ENCODE measurements around the gene MPP4.

MPP4 gene

GRCh38 chr2:201704536-201704935 is 6.1 kb upstream of the MPP4 start:
- Histone ChIP-seq H3K9ac (ENCODE audit: low read depth, low read length) (no peak overlapping the region), H3K9me3 (replicated peaks; ENCODE audit: low read length) (no peaks in the 10 kb centered on the region), H3K27me3 (ENCODE audit: control insufficient read depth, insufficient read depth, low read length) (no peaks in the 10 kb centered on the region), H3K4me2 (ENCODE audit: low read length) (no peak overlapping the region), H3K36me3 (ENCODE audit: insufficient read depth, low read length) (peaks cover 40% of the 10 kb centered on the region), H3K4me1 (ENCODE audit: control insufficient read depth, insufficient read depth, low read length) (peaks cover 14% of the 10 kb centered on the region), H3K4me3 (ENCODE audit: low read length) (no peak overlapping the region)

GRCh38 chr2:201701646-201702045 is 3.2 kb upstream of the MPP4 start:
- Histone ChIP-seq H3K4me3 (ENCODE audit: low read length) (no peak overlapping the region), H3K36me3 (ENCODE audit: insufficient read depth, low read length) (peaks cover 30% of the 10 kb centered on the region), H3K4me1 (ENCODE audit: control insufficient read depth, insufficient read depth, low read length) (peaks cover 38% of the 10 kb centered on the region)

GRCh38 chr2:201699416-201699815 is 972 bp upstream of the MPP4 start:
- Histone ChIP-seq H3K27me3 (ENCODE audit: control insufficient read depth, insufficient read depth, low read length) (no peaks in the 10 kb centered on the region), H3K4me3 (ENCODE audit: low read length) (peak overlapping the region; percentile 14), H3K36me3 (ENCODE audit: insufficient read depth, low read length) (peaks cover 27% of the 10 kb centered on the region), H3K9ac (ENCODE audit: low read depth, low read length) (peak overlapping the region; percentile 73), H3K9me3 (replicated peaks; ENCODE audit: low read length) (no peaks in the 10 kb centered on the region), H3K4me1 (ENCODE audit: control insufficient read depth, insufficient read depth, low read length) (peaks cover 51% of the 10 kb centered on the region), H3K4me2 (ENCODE audit: low read length) (peak overlapping the region; percentile 71)

More at GRCh38 chr2:201701646-201702045, 3.2 kb upstream of the MPP4 start:
- Histone ChIP-seq H3K27me3 (ENCODE audit: control insufficient read depth, insufficient read depth, low read length) (no peaks in the 10 kb centered on the region), H3K4me2 (ENCODE audit: low read length) (no peak overlapping the region), H3K9ac (ENCODE audit: low read depth, low read length) (no peak overlapping the region), H3K9me3 (replicated peaks; ENCODE audit: low read length) (no peaks in the 10 kb centered on the region)

GRCh38 chr2:201697899-201698298 is 545 bp downstream of the MPP4 start:
- Histone ChIP-seq H3K4me3 (ENCODE audit: low read length) (peak overlapping the region; percentile 50), H3K4me2 (ENCODE audit: low read length) (peak overlapping the region; percentile 71), H3K9ac (ENCODE audit: low read depth, low read length) (peak overlapping the region; percentile 73), H3K4me1 (ENCODE audit: control insufficient read depth, insufficient read depth, low read length) (peaks cover 49% of the 10 kb centered on the region), H3K36me3 (ENCODE audit: insufficient read depth, low read length) (peaks cover 15% of the 10 kb centered on the region), H3K27me3 (ENCODE audit: control insufficient read depth, insufficient read depth, low read length) (no peaks in the 10 kb centered on the region), H3K9me3 (replicated peaks; ENCODE audit: low read length) (no peaks in the 10 kb centered on the region)

GRCh38 chr2:201696151-201696659 is 2.2 kb downstream of the MPP4 start:
- no peaks in the 10 kb centered on the region for H3K27me3 ChIP-seq (ENCODE audit: control insufficient read depth, insufficient read depth, low read length)
- H3K4me3 ChIP-seq (ENCODE audit: low read length) = peak overlapping the region; percentile 50
- H3K4me2 ChIP-seq (ENCODE audit: low read length) = peak overlapping the region; percentile 71
- H3K36me3 ChIP-seq (ENCODE audit: insufficient read depth, low read length) = peaks cover 9% of the 10 kb centered on the region
- H3K4me1 ChIP-seq (ENCODE audit: control insufficient read depth, insufficient read depth, low read length) = peaks cover 49% of the 10 kb centered on the region
- peak overlapping the region; percentile 73 for H3K9ac ChIP-seq (ENCODE audit: low read depth, low read length)
- no peaks in the 10 kb centered on the region for H3K9me3 ChIP-seq (replicated peaks; ENCODE audit: low read length)

- no peak overlapping the region for H3K4me2 ChIP-seq (ENCODE audit: low read length)
- no peaks in the 10 kb centered on the region for H3K9me3 ChIP-seq (replicated peaks; ENCODE audit: low read length)
- H3K9ac ChIP-seq (ENCODE audit: low read depth, low read length) = no peak overlapping the region
- H3K4me1 ChIP-seq (ENCODE audit: control insufficient read depth, insufficient read depth, low read length) = no peaks in the 10 kb centered on the region
- no peak overlapping the region for H3K4me3 ChIP-seq (ENCODE audit: low read length)
- no peaks in the 10 kb centered on the region for H3K27me3 ChIP-seq (ENCODE audit: control insufficient read depth, insufficient read depth, low read length)
- H3K36me3 ChIP-seq (ENCODE audit: insufficient read depth, low read length) = peaks cover 10% of the 10 kb centered on the region
Measured at GRCh38 chr2:201685156-201685555, 13.3 kb downstream of the MPP4 start.

- Histone ChIP-seq H3K27me3 (ENCODE audit: control insufficient read depth, insufficient read depth, low read length) (no peaks in the 10 kb centered on the region), H3K9ac (ENCODE audit: low read depth, low read length) (no peak overlapping the region), H3K36me3 (ENCODE audit: insufficient read depth, low read length) (peaks cover 17% of the 10 kb centered on the region), H3K4me1 (ENCODE audit: control insufficient read depth, insufficient read depth, low read length) (no peaks in the 10 kb centered on the region), H3K4me3 (ENCODE audit: low read length) (no peak overlapping the region), H3K4me2 (ENCODE audit: low read length) (no peak overlapping the region), H3K9me3 (replicated peaks; ENCODE audit: low read length) (no peaks in the 10 kb centered on the region)
Measured at GRCh38 chr2:201680743-201681142, 17.7 kb downstream of the MPP4 start.

GRCh38 chr2:201678401-201678800 is 20.0 kb downstream of the MPP4 start:
- H3K4me3 ChIP-seq (ENCODE audit: low read length) = no peak overlapping the region
- peaks cover 17% of the 10 kb centered on the region for H3K36me3 ChIP-seq (ENCODE audit: insufficient read depth, low read length)
- no peaks in the 10 kb centered on the region for H3K9me3 ChIP-seq (replicated peaks; ENCODE audit: low read length)
- H3K9ac ChIP-seq (ENCODE audit: low read depth, low read length) = no peak overlapping the region
- H3K27me3 ChIP-seq (ENCODE audit: control insufficient read depth, insufficient read depth, low read length) = no peaks in the 10 kb centered on the region
- H3K4me1 ChIP-seq (ENCODE audit: control insufficient read depth, insufficient read depth, low read length) = peaks cover 6% of the 10 kb centered on the region
- no peak overlapping the region for H3K4me2 ChIP-seq (ENCODE audit: low read length)

GRCh38 chr2:201675454-201675853 is 23.0 kb downstream of the MPP4 start:
- peaks cover 6% of the 10 kb centered on the region for H3K4me1 ChIP-seq (ENCODE audit: control insufficient read depth, insufficient read depth, low read length)
- H3K4me2 ChIP-seq (ENCODE audit: low read length) = no peak overlapping the region
- H3K9ac ChIP-seq (ENCODE audit: low read depth, low read length) = no peak overlapping the region
- no peak overlapping the region for H3K4me3 ChIP-seq (ENCODE audit: low read length)
- H3K9me3 ChIP-seq (replicated peaks; ENCODE audit: low read length) = no peaks in the 10 kb centered on the region
- no peaks in the 10 kb centered on the region for H3K27me3 ChIP-seq (ENCODE audit: control insufficient read depth, insufficient read depth, low read length)
- peaks cover 10% of the 10 kb centered on the region for H3K36me3 ChIP-seq (ENCODE audit: insufficient read depth, low read length)

- H3K9me3 ChIP-seq (replicated peaks; ENCODE audit: low read length) = no peaks in the 10 kb centered on the region
- no peak overlapping the region for H3K9ac ChIP-seq (ENCODE audit: low read depth, low read length)
- peaks cover 3% of the 10 kb centered on the region for H3K36me3 ChIP-seq (ENCODE audit: insufficient read depth, low read length)
- peaks cover 6% of the 10 kb centered on the region for H3K4me1 ChIP-seq (ENCODE audit: control insufficient read depth, insufficient read depth, low read length)
- H3K4me2 ChIP-seq (ENCODE audit: low read length) = no peak overlapping the region
- no peak overlapping the region for H3K4me3 ChIP-seq (ENCODE audit: low read length)
- no peaks in the 10 kb centered on the region for H3K27me3 ChIP-seq (ENCODE audit: control insufficient read depth, insufficient read depth, low read length)
Measured at GRCh38 chr2:201674794-201675193, 23.6 kb downstream of the MPP4 start.

- no peaks in the 10 kb centered on the region for H3K9me3 ChIP-seq (replicated peaks; ENCODE audit: low read length)
- no peaks in the 10 kb centered on the region for H3K27me3 ChIP-seq (ENCODE audit: control insufficient read depth, insufficient read depth, low read length)
- H3K36me3 ChIP-seq (ENCODE audit: insufficient read depth, low read length) = no peaks in the 10 kb centered on the region
- peaks cover 6% of the 10 kb centered on the region for H3K4me1 ChIP-seq (ENCODE audit: control insufficient read depth, insufficient read depth, low read length)
- H3K4me3 ChIP-seq (ENCODE audit: low read length) = no peak overlapping the region
- H3K4me2 ChIP-seq (ENCODE audit: low read length) = no peak overlapping the region
- no peak overlapping the region for H3K9ac ChIP-seq (ENCODE audit: low read depth, low read length)
Measured at GRCh38 chr2:201674298-201674697, 24.1 kb downstream of the MPP4 start.

GRCh38 chr2:201673546-201673945 is 24.9 kb downstream of the MPP4 start:
- no peaks in the 10 kb centered on the region for H3K27me3 ChIP-seq (ENCODE audit: control insufficient read depth, insufficient read depth, low read length)
- H3K9me3 ChIP-seq (replicated peaks; ENCODE audit: low read length) = no peaks in the 10 kb centered on the region
- H3K9ac ChIP-seq (ENCODE audit: low read depth, low read length) = no peak overlapping the region
- H3K36me3 ChIP-seq (ENCODE audit: insufficient read depth, low read length) = no peaks in the 10 kb centered on the region
- peaks cover 6% of the 10 kb centered on the region for H3K4me1 ChIP-seq (ENCODE audit: control insufficient read depth, insufficient read depth, low read length)
- H3K4me3 ChIP-seq (ENCODE audit: low read length) = no peak overlapping the region
- no peak overlapping the region for H3K4me2 ChIP-seq (ENCODE audit: low read length)
